Measurements from ENCODE around the gene MRPS7. TPM values are rescaled to one million over a fixed set of nuclear protein-coding genes. Genes with fewer than 3 reads are reported as not detected.

Gene MRPS7
- total and polyA plus RNA-seq, 9 of the 15 experiments (the other 6 are each of a cell fraction or from before 2014, with no cell fraction given): 107 to 244 (median 132) TPM

DNA sequence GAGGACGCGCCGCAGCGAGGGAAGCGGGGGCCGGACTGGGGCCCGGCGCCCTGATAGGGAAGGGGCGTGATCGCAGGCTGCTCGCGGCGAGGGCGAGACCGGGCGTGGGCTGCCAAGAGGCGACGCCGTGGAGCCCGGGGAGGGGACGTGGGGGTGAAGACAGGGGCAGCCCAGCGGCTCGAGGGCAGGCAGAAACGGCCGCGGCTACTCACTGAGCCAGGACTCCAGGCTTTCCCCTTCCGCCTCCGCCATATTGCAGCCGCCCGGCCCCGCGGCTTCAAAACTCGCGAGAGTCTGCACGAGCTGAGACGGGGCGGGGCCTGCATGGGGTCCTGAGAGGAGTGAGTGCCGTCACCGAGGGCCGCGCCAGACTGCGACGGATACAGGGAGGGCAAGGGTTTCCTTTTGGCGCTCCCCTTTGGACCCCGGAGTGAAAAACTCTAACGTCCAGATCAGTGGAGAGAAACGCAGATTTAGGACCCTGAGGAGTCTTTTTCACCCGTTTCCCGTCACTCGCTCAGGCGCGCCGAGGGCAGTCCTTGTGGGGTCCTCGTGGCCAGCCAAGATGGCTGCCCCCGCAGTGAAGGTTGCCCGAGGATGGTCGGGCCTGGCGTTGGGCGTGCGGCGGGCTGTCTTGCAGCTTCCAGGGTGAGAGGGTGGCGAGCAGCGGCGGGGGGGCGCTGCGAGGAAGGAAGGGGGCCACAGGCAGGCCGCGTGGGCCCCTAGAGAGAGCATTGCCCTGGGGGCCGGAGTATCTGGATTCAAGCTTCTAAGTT is at the start of gene MRPS7, which contains the start of gene GGA3 (continued):
- TF ChIP-seq, protein P1, sequence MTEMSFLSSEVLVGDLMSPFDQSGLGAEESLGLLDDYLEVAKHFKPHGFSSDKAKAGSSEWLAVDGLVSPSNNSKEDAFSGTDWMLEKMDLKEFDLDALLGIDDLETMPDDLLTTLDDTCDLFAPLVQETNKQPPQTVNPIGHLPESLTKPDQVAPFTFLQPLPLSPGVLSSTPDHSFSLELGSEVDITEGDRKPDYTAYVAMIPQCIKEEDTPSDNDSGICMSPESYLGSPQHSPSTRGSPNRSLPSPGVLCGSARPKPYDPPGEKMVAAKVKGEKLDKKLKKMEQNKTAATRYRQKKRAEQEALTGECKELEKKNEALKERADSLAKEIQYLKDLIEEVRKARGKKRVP (CRISPR knock-in tag; IDR thresholded peaks at IDR 0.05): no peak
- peak; percentile 77 for TF ChIP-seq NR2F6 (CRISPR knock-in tag; IDR thresholded peaks at IDR 0.05)
- TF ChIP-seq, protein P2, sequence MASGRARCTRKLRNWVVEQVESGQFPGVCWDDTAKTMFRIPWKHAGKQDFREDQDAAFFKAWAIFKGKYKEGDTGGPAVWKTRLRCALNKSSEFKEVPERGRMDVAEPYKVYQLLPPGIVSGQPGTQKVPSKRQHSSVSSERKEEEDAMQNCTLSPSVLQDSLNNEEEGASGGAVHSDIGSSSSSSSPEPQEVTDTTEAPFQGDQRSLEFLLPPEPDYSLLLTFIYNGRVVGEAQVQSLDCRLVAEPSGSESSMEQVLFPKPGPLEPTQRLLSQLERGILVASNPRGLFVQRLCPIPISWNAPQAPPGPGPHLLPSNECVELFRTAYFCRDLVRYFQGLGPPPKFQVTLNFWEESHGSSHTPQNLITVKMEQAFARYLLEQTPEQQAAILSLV (tag; IDR thresholded peaks at IDR 0.05): no peak; the same call in 1 of the 2 replicates
- no peak for TF ChIP-seq PRPF4 (IDR thresholded peaks at IDR 0.05; ENCODE audit: insufficient read depth, low read depth, low read length, poor library complexity, severe bottlenecking)
- no peak for TF ChIP-seq RFX5 (IDR thresholded peaks at IDR 0.05; ENCODE audit: low read depth, low read length)
- TF ChIP-seq POLR3A (IDR thresholded peaks at IDR 0.05; ENCODE audit: borderline replicate concordance, extremely low read depth, insufficient read depth, insufficient read length): no peak
- no peak for TF ChIP-seq ZNF79 (CRISPR knock-in tag; IDR thresholded peaks at IDR 0.05; ENCODE audit: low read depth)
- no peak for TF ChIP-seq IRF2 (CRISPR knock-in tag; IDR thresholded peaks at IDR 0.05)
- no peak for TF ChIP-seq NCOA4 (IDR thresholded peaks at IDR 0.05; ENCODE audit: partially characterized antibody)
- TF ChIP-seq PHF8 (IDR thresholded peaks at IDR 0.05; ENCODE audit: borderline replicate concordance, low read length): peak; percentile 87
- no peak for TF ChIP-seq SRSF9 (IDR thresholded peaks at IDR 0.05; ENCODE audit: borderline replicate concordance, low read depth, low read length)
- 0 out of 2 replicates have a peak, but pooled peaks have one; percentile 54 for TF ChIP-seq NR4A1 (CRISPR knock-in tag; IDR thresholded peaks at IDR 0.05)
- TF ChIP-seq NR4A1 (tag; IDR thresholded peaks at IDR 0.05): no peak
- TF ChIP-seq SMAD2 (IDR thresholded peaks at IDR 0.05; ENCODE audit: low read depth, low read length): no peak
- no peak for TF ChIP-seq ZHX1 (conservative IDR thresholded peaks at IDR 0.05; ENCODE audit: low read length)
- peak in 1 of 2 experiments; percentile 51; a peak in 1 of 4 replicates for TF ChIP-seq SIN3A (IDR thresholded peaks at IDR 0.05; ENCODE audit: borderline replicate concordance in 2 of 2, control insufficient read depth in 1 of 2, low read depth in 2 of 2, low read length in 2 of 2)
- no peak for TF ChIP-seq HOXB6 (CRISPR knock-in tag; IDR thresholded peaks at IDR 0.05; ENCODE audit: borderline replicate concordance)
- no peak for TF ChIP-seq ZBTB1 (CRISPR knock-in tag; IDR thresholded peaks at IDR 0.05; ENCODE audit: borderline replicate concordance, low read depth)
- 0 out of 2 replicates have a peak, but pooled peaks have one; percentile 22 for TF ChIP-seq ZNF224 (CRISPR knock-in tag; IDR thresholded peaks at IDR 0.05)
- 0 out of 2 replicates have a peak, but pooled peaks have one; percentile 52 for TF ChIP-seq GTF2A2 (tag; IDR thresholded peaks at IDR 0.05)
- 0 out of 2 replicates have a peak, but pooled peaks have one; percentile 54 for TF ChIP-seq ATF1 (CRISPR knock-in tag; IDR thresholded peaks at IDR 0.05)
- peak; percentile 92 for TF ChIP-seq ATF1 (tag; IDR thresholded peaks at IDR 0.05)
- TF ChIP-seq ARID1B (IDR thresholded peaks at IDR 0.05): peak; percentile 28; the same call in 1 of the 2 replicates
- TF ChIP-seq ESRRB (CRISPR knock-in tag; IDR thresholded peaks at IDR 0.05; ENCODE audit: borderline replicate concordance): no peak

Measured in K562 (cell line).